ENCODE results near the gene ORAI1. TPM values are rescaled to one million over a fixed set of nuclear protein-coding genes. Genes with fewer than 3 reads are reported as not detected.

The ORAI1 gene
- total RNA-seq, 4 donors from 2014 or later: 1.8 to 20.0 (median 13.8) TPM

DNA sequence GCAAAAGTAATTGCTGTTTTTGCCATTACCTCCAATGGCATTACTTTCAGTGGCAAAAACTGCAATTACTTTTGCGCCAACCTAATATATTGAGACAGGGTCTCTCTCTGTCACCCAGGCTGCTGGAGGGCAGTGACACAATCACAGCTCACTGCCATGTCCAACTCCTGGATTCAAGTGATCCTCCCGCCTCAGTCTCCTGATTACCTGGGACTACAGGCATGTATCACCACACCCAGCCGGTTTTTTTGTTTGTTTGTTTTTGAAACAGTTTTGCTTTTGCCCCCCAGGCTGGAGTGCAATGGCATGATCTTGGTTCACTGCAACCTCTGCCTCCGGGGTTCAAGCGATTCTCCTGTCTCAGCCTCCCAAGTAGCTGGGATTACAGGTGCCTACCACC is 29.8 kb upstream of the ORAI1 start:
- Histone ChIP-seq H3K4me3 (no peak overlapping the region), H3K4me1 (no peaks in the 10 kb centered on the region), H3K27me3 (no peaks in the 10 kb centered on the region), H3K9me3 (no peaks in the 10 kb centered on the region), H3K36me3 (no peaks in the 10 kb centered on the region), H3K27ac (no peak overlapping the region)
- no peak for TF ChIP-seq POLR2A (IDR thresholded peaks at IDR 0.05)
- DNase-seq: no peak
- intact Hi-C loops (cut with DNase I; ENCODE audit: low total_unique reads): no loop called here

DNA sequence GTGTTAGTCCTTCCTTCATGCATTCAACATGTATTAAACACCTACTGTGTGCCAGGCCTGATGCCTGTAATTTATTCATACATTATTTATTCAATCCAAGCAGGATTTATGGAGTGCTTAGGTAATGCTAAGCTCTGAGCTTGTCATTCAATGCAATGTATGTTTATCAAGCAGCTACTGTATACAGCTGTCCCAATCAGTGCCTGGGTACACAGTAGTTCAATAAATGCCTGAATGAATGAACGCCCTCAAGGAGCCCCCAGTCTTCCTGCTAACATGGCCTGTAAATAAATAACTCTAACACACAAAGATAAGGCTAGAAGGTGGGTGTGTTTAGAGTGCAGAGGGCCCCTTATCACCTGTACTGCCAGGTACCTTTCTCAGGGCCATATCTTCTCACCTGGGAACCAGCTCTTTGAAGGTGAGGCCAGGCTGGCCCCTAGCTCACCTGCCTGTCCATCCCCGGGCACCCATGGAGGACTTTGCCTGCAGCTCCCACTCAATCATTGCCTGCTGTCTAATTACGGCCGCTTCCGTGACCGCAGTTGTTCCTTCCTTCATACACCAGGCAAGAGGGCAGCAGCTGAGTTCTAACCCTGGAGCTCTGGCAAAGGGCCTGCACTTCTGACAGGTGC is 25.5 kb upstream of the ORAI1 start:
- Histone ChIP-seq H3K4me1 (no peaks in the 10 kb centered on the region), H3K36me3 (no peaks in the 10 kb centered on the region), H3K9me3 (no peaks in the 10 kb centered on the region), H3K27me3 (no peaks in the 10 kb centered on the region), H3K4me3 (no peak overlapping the region), H3K27ac (no peak overlapping the region)
- intact Hi-C loops (cut with DNase I; ENCODE audit: low total_unique reads): no loop called here
- DNase-seq: no peak
- TF ChIP-seq, protein P1, sequence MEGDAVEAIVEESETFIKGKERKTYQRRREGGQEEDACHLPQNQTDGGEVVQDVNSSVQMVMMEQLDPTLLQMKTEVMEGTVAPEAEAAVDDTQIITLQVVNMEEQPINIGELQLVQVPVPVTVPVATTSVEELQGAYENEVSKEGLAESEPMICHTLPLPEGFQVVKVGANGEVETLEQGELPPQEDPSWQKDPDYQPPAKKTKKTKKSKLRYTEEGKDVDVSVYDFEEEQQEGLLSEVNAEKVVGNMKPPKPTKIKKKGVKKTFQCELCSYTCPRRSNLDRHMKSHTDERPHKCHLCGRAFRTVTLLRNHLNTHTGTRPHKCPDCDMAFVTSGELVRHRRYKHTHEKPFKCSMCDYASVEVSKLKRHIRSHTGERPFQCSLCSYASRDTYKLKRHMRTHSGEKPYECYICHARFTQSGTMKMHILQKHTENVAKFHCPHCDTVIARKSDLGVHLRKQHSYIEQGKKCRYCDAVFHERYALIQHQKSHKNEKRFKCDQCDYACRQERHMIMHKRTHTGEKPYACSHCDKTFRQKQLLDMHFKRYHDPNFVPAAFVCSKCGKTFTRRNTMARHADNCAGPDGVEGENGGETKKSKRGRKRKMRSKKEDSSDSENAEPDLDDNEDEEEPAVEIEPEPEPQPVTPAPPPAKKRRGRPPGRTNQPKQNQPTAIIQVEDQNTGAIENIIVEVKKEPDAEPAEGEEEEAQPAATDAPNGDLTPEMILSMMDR (IDR thresholded peaks at IDR 0.05): no peak
- no peak for TF ChIP-seq POLR2A (IDR thresholded peaks at IDR 0.05)

DNA sequence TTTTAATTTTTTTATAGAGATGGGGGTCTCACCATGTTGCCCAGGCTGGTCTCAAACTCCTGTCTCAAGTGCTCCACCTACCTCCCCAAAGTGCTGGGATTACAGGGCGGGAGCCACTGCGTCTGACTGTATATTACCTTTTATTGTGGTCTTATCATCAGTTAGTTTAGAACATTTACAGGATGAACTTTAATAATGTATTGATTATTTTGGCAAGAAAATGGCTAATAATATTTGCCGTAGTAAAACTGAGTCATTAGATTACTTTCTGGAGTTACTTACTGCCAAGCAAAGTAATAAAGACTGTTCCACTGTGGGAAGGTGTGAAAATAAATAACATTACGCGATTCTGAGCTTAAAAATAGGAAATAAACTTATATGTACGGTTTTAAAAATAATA is 23.6 kb upstream of the ORAI1 start:
- intact Hi-C loops (cut with DNase I; ENCODE audit: low total_unique reads): no loop called here
- no peaks in the 10 kb centered on the region for H3K4me1 ChIP-seq
- no peak overlapping the region for H3K4me3 ChIP-seq

DNA sequence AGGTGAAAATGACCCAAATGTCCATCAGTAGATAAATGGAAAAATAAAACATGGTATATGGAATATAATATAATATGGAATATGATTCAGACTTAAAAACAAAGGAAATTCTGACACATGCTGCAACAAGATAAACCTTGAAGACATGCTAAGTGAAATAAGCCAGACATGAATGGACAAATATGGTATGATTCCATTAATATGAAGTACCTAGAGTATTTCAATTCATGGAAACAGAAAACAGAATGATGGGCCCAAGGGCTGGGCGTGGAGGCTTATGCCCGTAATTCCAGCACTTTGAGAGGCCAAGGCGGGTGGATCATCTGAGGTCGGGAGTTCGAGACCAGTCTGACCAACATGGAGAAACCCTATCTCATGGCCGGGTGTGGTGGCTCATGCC is 22.7 kb upstream of the ORAI1 start:
- Histone ChIP-seq H3K27ac (no peak overlapping the region), H3K27me3 (no peaks in the 10 kb centered on the region), H3K36me3 (no peaks in the 10 kb centered on the region), H3K9me3 (no peaks in the 10 kb centered on the region), H3K4me3 (no peak overlapping the region), H3K4me1 (no peaks in the 10 kb centered on the region)
- intact Hi-C loops (cut with DNase I; ENCODE audit: low total_unique reads): no loop called here
- TF ChIP-seq, protein P1 (IDR thresholded peaks at IDR 0.05): no peak
- no peak for TF ChIP-seq POLR2A (IDR thresholded peaks at IDR 0.05)
- no peak for DNase-seq

More for the DNA sequence above, 23.6 kb upstream of the ORAI1 start:
- Histone ChIP-seq H3K9me3 (no peaks in the 10 kb centered on the region), H3K27me3 (no peaks in the 10 kb centered on the region), H3K27ac (no peak overlapping the region), H3K36me3 (no peaks in the 10 kb centered on the region)
- no peak for TF ChIP-seq POLR2A (IDR thresholded peaks at IDR 0.05)
- TF ChIP-seq, protein P1 (IDR thresholded peaks at IDR 0.05): no peak
- no peak for DNase-seq

DNA sequence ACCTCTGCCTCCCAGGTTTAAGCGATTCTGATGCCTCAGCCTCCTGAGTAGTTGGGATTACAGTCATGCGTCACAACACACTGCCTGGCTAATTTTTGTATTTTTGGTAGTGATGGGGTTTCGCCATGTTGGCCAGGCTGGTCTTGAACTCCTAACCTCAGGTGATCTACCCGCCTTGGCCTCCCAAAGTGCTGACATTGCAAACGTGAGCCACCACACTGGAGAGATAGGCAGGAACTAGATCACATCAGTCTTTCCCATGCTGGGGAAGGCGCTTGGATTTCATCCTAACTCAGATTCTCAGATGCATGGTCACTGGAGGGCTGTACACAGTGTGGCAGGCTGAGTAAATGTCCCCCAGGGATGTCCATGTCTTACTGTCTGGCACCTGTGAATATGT is 18.0 kb upstream of the ORAI1 start:
- no peak for DNase-seq
- no peak overlapping the region for H3K27ac ChIP-seq
- H3K4me3 ChIP-seq: no peak overlapping the region
- H3K27me3 ChIP-seq: no peaks in the 10 kb centered on the region
- TF ChIP-seq POLR2A (IDR thresholded peaks at IDR 0.05): no peak
- no peaks in the 10 kb centered on the region for H3K36me3 ChIP-seq
- H3K4me1 ChIP-seq: peaks cover 0 to 4% of the 10 kb centered on the region in 2 donors
- intact Hi-C loops (cut with DNase I; ENCODE audit: low total_unique reads): no loop called here
- H3K9me3 ChIP-seq: no peaks in the 10 kb centered on the region

DNA sequence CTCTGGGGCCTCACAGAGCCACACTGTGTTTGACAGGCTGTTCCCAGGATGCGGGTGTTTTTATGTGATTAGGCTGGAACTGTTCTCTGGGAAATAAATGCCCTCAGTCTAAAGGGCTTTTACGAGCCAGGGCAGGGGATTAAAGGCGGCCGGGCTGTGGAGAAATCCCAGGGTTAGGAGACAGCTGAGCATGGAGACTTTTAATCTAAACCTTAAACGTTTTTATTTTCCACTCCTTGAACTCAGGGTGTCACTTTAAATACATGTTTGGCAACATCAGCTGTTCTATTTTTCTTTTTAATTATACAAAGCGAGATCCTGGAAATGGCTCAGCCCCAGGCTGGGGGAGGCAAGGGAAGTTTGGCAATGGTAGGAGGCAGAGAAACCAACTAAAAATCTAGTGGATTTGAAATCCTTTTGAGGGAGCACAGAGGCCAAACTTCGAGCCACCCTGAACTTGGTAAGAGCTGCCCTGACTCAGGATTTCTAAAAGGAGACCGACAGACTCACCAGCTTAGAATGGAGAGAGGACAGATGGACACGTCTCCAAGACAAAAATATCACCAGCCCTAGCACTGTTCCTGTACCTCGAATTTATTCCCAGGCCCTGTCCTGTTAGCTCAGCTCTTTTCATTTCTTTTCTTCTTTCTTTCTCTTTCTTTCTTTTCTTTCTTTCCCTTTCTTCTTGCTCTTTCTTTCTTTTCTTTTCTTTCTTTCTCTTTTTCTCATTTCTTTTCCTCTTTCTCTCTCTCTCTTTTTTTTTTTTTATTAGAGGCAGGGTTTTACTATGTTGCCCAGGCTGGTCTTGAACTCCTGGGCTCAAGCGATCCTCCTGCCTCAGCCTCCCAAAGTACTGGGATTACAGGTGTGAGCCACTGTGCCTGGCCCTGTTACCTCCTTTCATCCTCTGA is 15.8 kb upstream of the ORAI1 start:
- H3K9me3 ChIP-seq: no peaks in the 10 kb centered on the region
- H3K4me1 ChIP-seq: peaks cover 0 to 4% of the 10 kb centered on the region in 2 donors
- H3K27me3 ChIP-seq: no peaks in the 10 kb centered on the region
- H3K27ac ChIP-seq: peak overlapping the region; percentile 78 to 82
- H3K4me3 ChIP-seq: no peak overlapping the region
- intact Hi-C loops (cut with DNase I; ENCODE audit: low total_unique reads): no loop called here
- no peak for TF ChIP-seq POLR2A (IDR thresholded peaks at IDR 0.05)
- TF ChIP-seq, protein P1 (IDR thresholded peaks at IDR 0.05): no peak
- no peaks in the 10 kb centered on the region for H3K36me3 ChIP-seq
- DNase-seq: peak; percentile 57 to 79
